HL-60/S4 treated with retinoic acid at 250 ng/mL for 4 days and 3 days (cell line): Measurements from ENCODE around the gene PEMT.

ENCODE experiments used
- in situ Hi-C: fragments of 300-500 bp; cut with MboI; formaldehyde crosslinking; loops from 2 replicates; pipeline ENCODE4 v1.7.0; 2022; ENCODE audit warnings: low sequenced_read_pairs

PEMT gene

DNA sequence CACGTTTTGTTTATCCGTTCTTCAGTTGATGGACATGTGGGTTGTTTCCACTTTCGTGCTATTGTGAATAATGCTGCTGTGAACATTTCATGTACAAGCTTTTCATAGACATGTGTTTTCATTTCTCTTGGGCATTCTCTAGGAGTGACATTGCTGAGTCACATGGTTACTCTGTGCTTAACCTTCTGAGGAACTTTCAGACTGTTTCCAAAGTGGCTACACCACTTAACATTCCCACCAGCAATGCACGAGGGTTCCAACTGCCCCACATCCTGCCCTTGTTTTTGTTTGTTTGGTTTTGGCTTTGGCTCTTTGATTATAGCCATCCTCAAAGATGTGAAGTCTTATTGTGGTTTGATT, 14.2 kb upstream of the PEMT start:
- in situ Hi-C loops, result no loop called here

DNA sequence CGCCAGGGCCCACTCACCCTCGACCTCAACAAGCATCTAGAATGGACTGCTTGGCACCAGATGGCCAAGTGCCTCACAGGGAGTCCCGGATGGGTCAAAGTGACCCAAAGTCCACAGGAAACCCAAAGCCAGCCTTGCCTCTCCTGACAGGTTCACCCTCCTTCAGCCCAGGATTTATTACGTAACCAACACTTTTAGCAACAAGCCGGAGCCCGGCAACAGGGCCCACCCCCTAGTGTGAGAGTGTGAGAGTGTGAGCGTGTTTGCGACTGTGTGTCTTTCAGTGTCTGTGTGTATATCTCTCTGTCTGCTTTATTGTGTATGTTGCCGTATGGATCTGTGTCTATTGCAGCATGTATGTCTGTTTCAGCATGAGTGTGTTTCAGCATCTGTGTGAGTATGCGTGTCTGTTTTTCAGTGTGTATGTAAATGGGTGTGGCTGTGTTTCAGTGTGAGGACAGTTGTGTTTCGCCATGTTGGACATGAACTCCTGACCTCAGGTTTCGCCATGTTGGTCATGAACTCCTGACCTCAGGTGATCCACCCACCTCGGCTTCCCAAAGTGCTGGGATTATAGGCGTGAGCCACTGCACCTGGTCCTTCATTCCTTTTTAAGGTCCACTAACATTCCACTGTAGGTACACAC, 13.7 kb upstream of the PEMT start:
- in situ Hi-C loops, result no loop called here

GRCh38 chr17:17603895-17604225, 12.4 kb upstream of the PEMT start:
- in situ Hi-C loops, result no loop called here

- in situ Hi-C loops, result no loop called here
Observed at GRCh38 chr17:17603178-17603894, 11.8 kb upstream of the PEMT start.

DNA sequence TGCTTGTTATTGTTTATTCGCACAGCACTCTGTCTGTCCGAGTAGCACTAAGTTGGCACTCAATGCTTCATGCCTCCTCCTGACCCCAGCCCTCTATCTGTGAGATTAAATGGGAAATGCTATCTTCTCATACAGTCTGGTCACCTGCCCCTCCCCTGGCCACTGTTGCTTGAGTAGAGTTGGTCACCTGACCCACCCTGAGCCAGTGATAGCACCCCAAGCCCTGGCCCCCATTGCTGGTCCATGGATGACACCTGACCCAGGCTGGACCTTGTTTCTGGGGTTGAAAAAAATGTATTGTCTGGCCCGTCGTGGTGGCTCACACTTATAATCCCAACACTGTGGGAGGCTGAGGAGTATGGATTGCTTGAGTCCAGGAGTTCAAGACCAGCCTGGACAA, 8.5 kb upstream of the PEMT start:
- in situ Hi-C loops, result no loop called here

DNA sequence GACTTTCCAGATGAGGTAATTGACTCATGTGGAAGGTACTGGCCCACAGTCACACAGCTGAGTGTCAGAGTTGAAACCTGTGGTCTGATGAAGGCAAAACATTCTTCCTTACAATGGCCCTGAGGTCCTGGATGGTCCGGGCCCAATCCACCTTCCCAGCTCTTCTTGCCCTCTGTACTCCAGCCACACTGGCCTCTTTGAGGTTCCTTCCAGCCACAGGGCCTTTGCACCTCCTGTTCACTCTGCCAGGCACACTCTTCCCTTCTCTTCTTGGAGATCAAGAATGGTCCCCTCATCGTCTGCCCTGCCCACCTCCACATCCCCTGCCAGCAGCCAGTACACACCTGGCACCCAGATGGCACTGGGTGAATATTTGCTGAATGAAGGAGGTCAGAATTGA, 6.5 kb upstream of the PEMT start:
- in situ Hi-C loops, result no loop called here

DNA sequence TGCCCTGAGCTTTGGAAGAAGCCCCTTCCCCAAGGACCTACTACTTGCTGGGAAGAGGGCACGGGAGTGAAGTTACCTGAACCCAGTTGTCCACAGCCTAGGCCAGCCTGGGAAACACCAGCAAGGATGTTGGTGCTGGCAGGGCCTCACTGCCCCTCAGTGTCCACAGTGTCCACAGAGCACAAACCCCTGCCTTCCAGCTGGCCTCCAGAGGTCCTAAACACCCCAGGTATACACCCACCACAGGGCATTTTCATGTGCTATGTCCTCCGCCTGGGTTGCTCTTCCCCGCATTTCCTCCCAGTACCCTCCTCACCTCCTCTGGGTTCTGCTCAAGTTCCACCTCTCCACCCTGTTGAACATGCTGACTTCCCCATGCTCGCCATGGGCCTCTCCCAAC, 4.2 kb upstream of the PEMT start:
- in situ Hi-C loops, result no loop called here

- in situ Hi-C loops, result no loop called here
Observed at GRCh38 chr17:17593222-17593620, 1.7 kb upstream of the PEMT start.

GRCh38 chr17:17590883-17591354, 589 bp downstream of the PEMT start:
- in situ Hi-C loops, result no loop called here

- in situ Hi-C loops, result no loop called here
Observed at GRCh38 chr17:17590141-17590751, 1.3 kb downstream of the PEMT start.

GRCh38 chr17:17587614-17588337, 3.7 kb downstream of the PEMT start:
- in situ Hi-C loops, result no loop called here

- in situ Hi-C loops, result no loop called here
Observed at GRCh38 chr17:17582372-17582771, 9.1 kb downstream of the PEMT start.

GRCh38 chr17:17581509-17581908, 10.0 kb downstream of the PEMT start:
- in situ Hi-C loops, result no loop called here

DNA sequence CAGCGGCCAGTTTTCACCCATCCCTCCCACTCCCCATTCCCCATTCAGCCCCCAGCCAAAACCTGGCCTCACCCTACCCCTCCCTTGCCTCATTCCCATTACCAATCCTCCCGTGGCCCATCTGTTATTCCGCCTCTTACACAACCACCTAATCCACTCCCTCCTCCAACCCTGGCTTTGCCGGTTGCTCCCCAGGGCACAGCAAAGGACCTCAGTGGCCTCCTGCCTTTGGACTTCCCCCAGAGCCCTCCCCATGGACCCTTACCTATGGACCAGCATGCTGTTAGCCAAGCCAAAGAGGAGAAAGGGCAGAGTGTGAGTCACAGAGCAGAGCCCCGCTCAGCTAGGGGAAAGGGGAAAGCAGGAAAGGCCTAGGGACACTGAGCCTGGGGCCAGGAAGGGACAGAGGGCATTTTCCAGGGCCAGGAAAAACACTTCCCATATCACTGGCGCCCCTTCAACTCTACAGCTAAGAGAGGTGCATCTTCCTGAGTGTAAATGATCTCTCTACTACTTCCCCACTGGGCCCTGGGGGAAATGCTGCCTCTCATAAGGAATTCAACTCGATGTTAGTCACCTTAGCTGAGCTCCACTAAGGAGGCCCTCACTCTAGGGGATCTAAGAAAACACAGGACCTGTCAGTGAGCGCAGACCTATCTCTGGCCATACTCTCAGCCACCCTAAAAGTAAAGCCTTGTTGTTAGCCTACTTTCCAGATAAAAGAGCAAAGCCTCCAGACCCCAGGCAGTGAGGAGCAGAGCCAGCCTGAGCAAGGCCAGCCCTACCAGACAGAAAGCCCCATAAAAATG, 10.6 kb downstream of the PEMT start:
- in situ Hi-C loops, result no loop called here

DNA sequence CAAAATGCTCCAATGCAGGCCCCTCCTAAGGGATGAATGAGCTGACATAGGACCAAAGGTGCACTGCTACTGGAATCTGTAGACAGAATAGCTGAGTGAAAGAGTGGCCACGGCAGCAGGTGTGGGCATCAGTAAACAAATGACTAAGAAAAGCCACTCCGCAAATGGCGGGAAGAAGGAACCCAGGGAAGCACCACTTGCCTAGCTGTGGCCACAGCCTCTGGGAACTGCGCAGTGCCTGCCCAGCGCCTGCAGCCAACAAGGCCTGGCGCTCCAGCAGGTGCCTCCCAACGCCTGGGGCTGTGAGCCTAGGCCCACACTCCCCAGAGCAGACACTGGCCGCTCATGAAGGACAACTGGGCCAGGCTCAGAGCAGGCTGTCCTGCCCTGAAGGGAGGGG, 11.8 kb downstream of the PEMT start:
- in situ Hi-C loops, result no loop called here

DNA sequence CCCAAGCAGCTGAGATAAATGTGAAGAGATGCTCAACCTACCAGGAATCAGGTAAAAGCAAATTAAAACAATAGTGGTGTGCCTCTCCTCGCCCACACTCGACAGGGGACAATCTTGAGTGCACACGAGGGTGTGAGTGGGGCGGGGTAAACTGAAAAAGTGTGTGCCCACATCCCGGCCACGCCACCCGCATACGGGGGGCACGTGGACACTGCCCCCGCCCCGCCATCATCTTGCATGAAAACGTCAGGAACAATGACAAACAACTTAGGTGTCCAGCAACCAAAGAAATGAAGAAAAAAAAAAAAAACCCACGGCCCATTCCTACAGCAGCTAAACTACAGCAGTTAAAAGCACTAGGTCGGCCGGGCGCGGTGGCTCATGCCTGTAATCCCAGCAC, 14.1 kb downstream of the PEMT start:
- in situ Hi-C loops, result no loop called here

DNA sequence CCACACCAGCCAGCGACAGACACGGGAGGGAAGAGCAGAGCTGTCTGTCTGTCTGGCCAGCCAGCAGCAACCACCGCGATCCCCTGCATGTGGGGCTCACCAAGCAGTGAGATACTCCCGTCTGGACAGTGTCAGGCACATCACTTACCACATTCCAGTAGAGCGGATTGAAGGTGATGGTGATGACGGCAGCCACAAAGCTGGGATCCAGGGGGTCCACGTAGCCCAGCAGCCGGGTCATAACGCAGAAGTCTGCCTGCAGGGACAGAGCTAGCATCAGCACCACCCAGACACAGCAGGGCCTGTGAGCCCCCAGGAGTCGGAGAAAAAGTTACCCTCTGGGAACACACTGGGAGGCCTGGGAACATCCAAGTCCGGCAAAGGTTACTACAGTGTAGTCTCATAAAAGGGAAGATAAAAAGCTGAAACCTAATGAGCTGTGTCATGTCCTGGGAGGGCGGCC, 14.7 kb downstream of the PEMT start:
- in situ Hi-C loops, result no loop called here

GRCh38 chr17:17575360-17576251, 15.9 kb downstream of the PEMT start:
- in situ Hi-C loops, result no loop called here

GRCh38 chr17:17573912-17574311, 17.6 kb downstream of the PEMT start:
- in situ Hi-C loops, result no loop called here
